BLaER1 (cell line): ENCODE measurements around the gene LRRC26.
A peak's percentile ranks its signal among the peaks of the same experiment; 100 is the strongest.

Experiments used
- H3K27ac ChIP-seq: shearing (Covaris generic); formaldehyde crosslinking; 2 replicates; pipeline ENCODE4 v1.8.1; 2022
- H3K27me3 ChIP-seq: shearing (Covaris generic); formaldehyde crosslinking; 2 replicates; pipeline ENCODE4 v1.8.1; 2022
- H3K36me3 ChIP-seq: shearing (Covaris generic); formaldehyde crosslinking; 2 replicates; pipeline ENCODE4 v1.8.1; 2022
- H3K4me1 ChIP-seq: shearing (Covaris generic); formaldehyde crosslinking; 2 replicates; pipeline ENCODE4 v1.8.1; 2022
- H3K4me2 ChIP-seq: shearing (Covaris generic); formaldehyde crosslinking; 2 replicates; pipeline ENCODE4 v1.8.1; 2022
- H3K4me3 ChIP-seq: shearing (Covaris generic); formaldehyde crosslinking; 2 replicates; pipeline ENCODE4 v1.8.1; 2022
- H3K9ac ChIP-seq: shearing (Covaris generic); formaldehyde crosslinking; 2 replicates; pipeline ENCODE4 v1.8.1; 2022
- H3K9me3 ChIP-seq: shearing (Covaris generic); formaldehyde crosslinking; 2 replicates; pipeline ENCODE4 v1.8.1; 2022
- H4K20me1 ChIP-seq: shearing (Covaris generic); formaldehyde crosslinking; 2 replicates; pipeline ENCODE4 v1.8.1; 2022
- Cebpa-rat ChIP-seq: shearing (Covaris generic); IDR thresholded peaks from 2 replicates; pipeline ENCODE4 v1.8.1; 2022

Gene LRRC26

GRCh38 chr9:137178201-137178938 is 8.5 kb upstream of the LRRC26 start:
- no peak for TF ChIP-seq Cebpa-rat
- H3K4me1 ChIP-seq: peaks cover 36% of the 10 kb centered on the region
- no peaks in the 10 kb centered on the region for H3K9me3 ChIP-seq
- H3K9ac ChIP-seq: 0 out of 2 replicates have a peak overlapping the region, but pooled peaks have one; percentile 19
- H3K36me3 ChIP-seq: peaks cover 68% of the 10 kb centered on the region
- H3K4me2 ChIP-seq: no peak overlapping the region
- peaks cover 31% of the 10 kb centered on the region for H4K20me1 ChIP-seq
- no peak overlapping the region for H3K27ac ChIP-seq
- H3K27me3 ChIP-seq: no peaks in the 10 kb centered on the region
- H3K4me3 ChIP-seq: no peak overlapping the region

- Histone ChIP-seq H3K27ac (no peak overlapping the region), H3K9me3 (no peaks in the 10 kb centered on the region), H3K9ac (no peak overlapping the region), H3K4me1 (peaks cover 54% of the 10 kb centered on the region), H3K4me3 (no peak overlapping the region), H3K27me3 (no peaks in the 10 kb centered on the region), H3K36me3 (peaks cover 49% of the 10 kb centered on the region), H4K20me1 (peaks cover 31% of the 10 kb centered on the region), H3K4me2 (peak overlapping the region; percentile 96; the same call in 1 of the 2 replicates)
- TF ChIP-seq Cebpa-rat: no peak
Observed at GRCh38 chr9:137176302-137177182, 6.7 kb upstream of the LRRC26 start.

- peak overlapping the region; percentile 68 for H3K27ac ChIP-seq
- H3K4me2 ChIP-seq: peak overlapping the region; percentile 96
- H3K9ac ChIP-seq: peak overlapping the region; percentile 41; the same call in 1 of the 2 replicates
- peaks cover 65% of the 10 kb centered on the region for H3K4me1 ChIP-seq
- H4K20me1 ChIP-seq: peaks cover 31% of the 10 kb centered on the region
- no peaks in the 10 kb centered on the region for H3K9me3 ChIP-seq
- H3K4me3 ChIP-seq: peak overlapping the region; percentile 41; the same call in 1 of the 2 replicates
- no peak for TF ChIP-seq Cebpa-rat
- peaks cover 38% of the 10 kb centered on the region for H3K36me3 ChIP-seq
- H3K27me3 ChIP-seq: no peaks in the 10 kb centered on the region
Observed at GRCh38 chr9:137175345-137175961, 5.6 kb upstream of the LRRC26 start.

- H3K4me3 ChIP-seq: peak overlapping the region; percentile 56
- no peaks in the 10 kb centered on the region for H3K9me3 ChIP-seq
- peak overlapping the region; percentile 97 for H3K27ac ChIP-seq
- peaks cover 32% of the 10 kb centered on the region for H3K36me3 ChIP-seq
- H3K9ac ChIP-seq: peak overlapping the region; percentile 86
- no peaks in the 10 kb centered on the region for H3K27me3 ChIP-seq
- peak overlapping the region; percentile 96 for H3K4me2 ChIP-seq
- H4K20me1 ChIP-seq: peaks cover 31% of the 10 kb centered on the region
- TF ChIP-seq Cebpa-rat: no peak
- H3K4me1 ChIP-seq: peaks cover 71% of the 10 kb centered on the region
Observed at GRCh38 chr9:137174722-137175293, 5.0 kb upstream of the LRRC26 start.

- Histone ChIP-seq H3K27me3 (no peaks in the 10 kb centered on the region; the same call in 1 of the 2 replicates), H3K4me1 (peaks cover 76% of the 10 kb centered on the region), H3K9me3 (no peaks in the 10 kb centered on the region), H3K4me3 (peak overlapping the region; percentile 56), H3K4me2 (peak overlapping the region; percentile 96), H4K20me1 (peaks cover 30% of the 10 kb centered on the region), H3K9ac (peak overlapping the region; percentile 86), H3K36me3 (peaks cover 24% of the 10 kb centered on the region), H3K27ac (peak overlapping the region; percentile 97)
- no peak for TF ChIP-seq Cebpa-rat
Observed at GRCh38 chr9:137173796-137174664, 4.2 kb upstream of the LRRC26 start.

- Histone ChIP-seq H3K36me3 (peaks cover 15% of the 10 kb centered on the region), H3K27me3 (no peaks in the 10 kb centered on the region; the same call in 1 of the 2 replicates), H3K4me3 (peak overlapping the region; percentile 56), H3K9me3 (no peaks in the 10 kb centered on the region), H3K9ac (peak overlapping the region; percentile 86), H3K27ac (peak overlapping the region; percentile 97), H3K4me1 (peaks cover 76% of the 10 kb centered on the region), H3K4me2 (peak overlapping the region; percentile 96), H4K20me1 (peaks cover 22% of the 10 kb centered on the region)
- TF ChIP-seq Cebpa-rat: no peak
Observed at GRCh38 chr9:137172901-137173795, 3.3 kb upstream of the LRRC26 start.

GRCh38 chr9:137171149-137171900 is 1.5 kb upstream of the LRRC26 start:
- Histone ChIP-seq H4K20me1 (peaks cover 24% of the 10 kb centered on the region), H3K9me3 (no peaks in the 10 kb centered on the region), H3K4me3 (peak overlapping the region; percentile 56; the same call in 1 of the 2 replicates), H3K9ac (peak overlapping the region; percentile 86), H3K36me3 (no peaks in the 10 kb centered on the region), H3K4me2 (peak overlapping the region; percentile 96), H3K27ac (peak overlapping the region; percentile 97), H3K4me1 (peaks cover 86% of the 10 kb centered on the region), H3K27me3 (peaks cover 12% of the 10 kb centered on the region; the same call in 1 of the 2 replicates)
- TF ChIP-seq Cebpa-rat: no peak
